Medulla oblongata (tissue), 1 donor: ENCODE results near the gene RAPGEF1.
A peak's percentile ranks its signal among the peaks of the same experiment; 100 is the strongest.

Experiments used
- DNase-seq: peaks from one replicate; pipeline ENCODE4 v3.0.0-alpha.2; 2015; ENCODE audit errors: extremely low spot score

Gene RAPGEF1

GRCh38 chr9:131625790-131626670 is 113.8 kb downstream of the RAPGEF1 start:
- DNase-seq, result no peak

- no peak for DNase-seq
Observed at GRCh38 chr9:131625508-131625787, 114.4 kb downstream of the RAPGEF1 start.

GRCh38 chr9:131624636-131625507 is 115.0 kb downstream of the RAPGEF1 start:
- DNase-seq, result no peak

GRCh38 chr9:131623655-131624330 is 116.1 kb downstream of the RAPGEF1 start:
- no peak for DNase-seq

- DNase-seq, result no peak
Observed at GRCh38 chr9:131622523-131622922, 117.4 kb downstream of the RAPGEF1 start.

- DNase-seq, result no peak
Observed at GRCh38 chr9:131621551-131622358, 118.1 kb downstream of the RAPGEF1 start.

- DNase-seq, result peak; percentile 50
Observed at GRCh38 chr9:131620764-131621520, 118.9 kb downstream of the RAPGEF1 start.

- no peak for DNase-seq
Observed at GRCh38 chr9:131619680-131620079, 120.2 kb downstream of the RAPGEF1 start.

GRCh38 chr9:131618785-131619184 is 121.1 kb downstream of the RAPGEF1 start:
- no peak for DNase-seq

- no peak for DNase-seq
Observed at GRCh38 chr9:131618071-131618479, 121.8 kb downstream of the RAPGEF1 start.

GRCh38 chr9:131617611-131618010 is 122.3 kb downstream of the RAPGEF1 start:
- DNase-seq, result no peak

GRCh38 chr9:131616983-131617604 is 122.8 kb downstream of the RAPGEF1 start:
- no peak for DNase-seq

GRCh38 chr9:131614340-131614915 is 125.4 kb downstream of the RAPGEF1 start:
- no peak for DNase-seq

- no peak for DNase-seq
Observed at GRCh38 chr9:131613921-131614320, 126.0 kb downstream of the RAPGEF1 start.

GRCh38 chr9:131612851-131613250 is 127.0 kb downstream of the RAPGEF1 start:
- no peak for DNase-seq

- DNase-seq, result no peak
Observed at GRCh38 chr9:131611586-131612315, 128.1 kb downstream of the RAPGEF1 start.

GRCh38 chr9:131610231-131610761 is 129.6 kb downstream of the RAPGEF1 start:
- DNase-seq, result peak; percentile 45

- peak; percentile 70 for DNase-seq
Observed at GRCh38 chr9:131609099-131609830, 130.6 kb downstream of the RAPGEF1 start.
